IPS-15b (cell line): ENCODE data around the gene GPC6.

ENCODE experiments used
- H3K27me3 ChIP-seq: one replicate; pipeline ENCODE4 v1.6.1; 2013; ENCODE audit warnings: low read length; ENCODE audit not compliant: control insufficient read depth, insufficient read depth
- H3K36me3 ChIP-seq: one replicate; pipeline ENCODE4 v1.6.1; 2013; ENCODE audit warnings: low read length; ENCODE audit not compliant: control insufficient read depth, insufficient read depth
- H3K4me1 ChIP-seq: one replicate; pipeline ENCODE4 v1.6.1; 2013; ENCODE audit warnings: mild to moderate bottlenecking, low read length; ENCODE audit not compliant: control insufficient read depth, insufficient read depth
- H3K4me3 ChIP-seq: one replicate; pipeline ENCODE4 v1.5.1; 2013; ENCODE audit warnings: low read depth, low read length
- H3K9ac ChIP-seq: one replicate; pipeline ENCODE4 v1.6.1; 2013; ENCODE audit warnings: low read depth, mild to moderate bottlenecking, low read length
- H3K9me3 ChIP-seq: one replicate; pipeline ENCODE4 v1.6.1; 2013; ENCODE audit warnings: mild to moderate bottlenecking, low read length; ENCODE audit not compliant: control insufficient read depth, insufficient read depth

Gene GPC6

DNA sequence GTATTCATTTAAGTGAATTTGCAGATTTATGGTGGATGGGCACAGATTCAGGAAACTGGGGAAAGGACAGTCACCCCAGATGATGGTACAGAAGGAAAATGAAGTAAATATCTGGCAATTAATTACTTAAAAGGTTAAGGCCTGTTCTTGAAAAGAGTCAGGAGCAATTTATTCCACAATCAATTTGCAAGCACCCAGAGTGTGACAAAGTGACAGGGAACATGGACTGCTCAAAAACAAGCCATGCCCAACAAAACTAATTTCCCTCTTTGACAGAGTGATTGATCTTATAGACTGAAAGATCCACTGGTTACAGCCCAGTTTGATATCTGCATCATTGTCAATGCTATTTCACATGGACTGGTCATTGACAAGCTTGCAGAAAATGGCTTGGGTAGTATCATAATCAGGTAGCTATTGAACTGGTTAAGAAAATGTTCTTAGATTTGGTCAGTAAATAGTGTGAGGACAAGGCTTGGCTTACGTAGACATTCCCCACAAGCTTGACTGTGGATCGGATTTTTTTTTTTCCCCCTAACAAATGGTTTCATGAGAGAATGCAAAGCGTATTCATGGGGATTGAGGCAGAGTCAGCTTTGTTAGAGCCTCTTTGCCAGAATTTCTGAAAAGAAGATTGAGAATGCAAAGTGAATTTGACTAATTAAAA lies 584.6 kb downstream of the GPC6 start:
- H3K9me3 ChIP-seq = no peaks in the 10 kb centered on the region

DNA sequence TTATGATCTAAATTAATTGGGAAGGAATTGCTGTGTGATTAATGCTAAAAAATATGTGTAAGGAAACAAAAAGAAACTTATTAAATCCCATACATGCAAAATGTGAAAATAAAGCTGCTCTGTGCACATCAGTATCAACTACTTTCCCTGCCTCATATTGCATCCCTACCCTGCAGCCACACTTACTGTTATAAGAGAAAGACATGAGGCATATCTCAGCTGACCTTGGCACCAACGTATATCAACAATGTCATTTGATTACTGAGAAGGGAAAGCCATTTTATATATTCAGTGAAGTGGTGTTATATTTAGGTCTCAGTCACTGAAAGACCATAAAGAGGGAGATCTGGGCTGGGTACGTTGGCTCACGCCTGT lies 585.1 kb downstream of the GPC6 start:
- Histone ChIP-seq H3K4me1 (peaks cover 11% of the 10 kb centered on the region), H3K27me3 (no peaks in the 10 kb centered on the region), H3K4me3 (no peak overlapping the region), H3K9me3 (no peaks in the 10 kb centered on the region), H3K36me3 (no peaks in the 10 kb centered on the region), H3K9ac (no peak overlapping the region)

More for the DNA sequence above, 584.6 kb downstream of the GPC6 start:
- no peak overlapping the region for H3K4me3 ChIP-seq
- H3K36me3 ChIP-seq = no peaks in the 10 kb centered on the region
- H3K4me1 ChIP-seq = peaks cover 12% of the 10 kb centered on the region
- no peak overlapping the region for H3K9ac ChIP-seq
- no peaks in the 10 kb centered on the region for H3K27me3 ChIP-seq

DNA sequence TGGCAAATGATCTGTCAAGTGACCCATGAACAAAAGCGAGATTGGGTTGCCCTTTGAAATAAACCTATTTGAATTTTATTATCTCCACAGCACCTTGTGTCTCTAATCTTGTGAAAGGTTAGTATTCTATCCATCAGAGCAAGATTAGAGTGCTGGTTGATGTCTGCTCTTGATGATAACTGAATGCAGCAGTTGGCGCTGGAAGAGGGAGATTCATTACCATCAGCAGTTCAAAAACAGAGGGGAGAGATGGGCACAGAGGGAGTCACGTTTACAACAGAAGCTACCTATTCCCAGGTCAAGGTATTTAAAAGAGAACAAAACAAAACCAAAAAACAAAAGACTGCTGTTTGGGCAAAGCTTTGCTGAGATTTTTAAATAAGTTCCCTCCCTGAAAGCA lies 588.1 kb downstream of the GPC6 start:
- Histone ChIP-seq H3K36me3 (no peaks in the 10 kb centered on the region), H3K4me1 (peaks cover 3% of the 10 kb centered on the region), H3K9ac (no peak overlapping the region), H3K27me3 (no peaks in the 10 kb centered on the region), H3K9me3 (no peaks in the 10 kb centered on the region), H3K4me3 (no peak overlapping the region)

DNA sequence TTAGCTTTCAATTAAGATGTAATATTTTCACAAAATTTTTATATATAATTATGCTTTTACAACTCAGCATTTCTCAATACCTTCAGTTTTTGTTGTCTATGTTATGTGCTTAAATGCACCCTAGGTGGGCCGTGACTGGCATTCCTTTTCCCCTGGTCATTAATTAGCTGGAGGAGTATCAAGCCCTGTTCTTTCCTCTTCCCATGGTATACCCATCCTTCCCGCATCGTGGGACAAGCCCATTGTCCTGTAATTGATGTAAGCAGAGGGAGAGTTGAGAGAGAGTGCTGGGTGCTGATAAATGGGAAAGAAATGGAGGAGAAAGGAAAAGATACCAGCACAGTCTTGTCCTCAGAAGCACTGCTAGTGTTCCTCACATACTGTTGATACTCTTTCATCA lies 591.7 kb downstream of the GPC6 start:
- H3K36me3 ChIP-seq = no peaks in the 10 kb centered on the region
- no peaks in the 10 kb centered on the region for H3K27me3 ChIP-seq
- H3K4me1 ChIP-seq = no peaks in the 10 kb centered on the region
- H3K9ac ChIP-seq = no peak overlapping the region
- H3K9me3 ChIP-seq = no peaks in the 10 kb centered on the region
- H3K4me3 ChIP-seq = no peak overlapping the region

DNA sequence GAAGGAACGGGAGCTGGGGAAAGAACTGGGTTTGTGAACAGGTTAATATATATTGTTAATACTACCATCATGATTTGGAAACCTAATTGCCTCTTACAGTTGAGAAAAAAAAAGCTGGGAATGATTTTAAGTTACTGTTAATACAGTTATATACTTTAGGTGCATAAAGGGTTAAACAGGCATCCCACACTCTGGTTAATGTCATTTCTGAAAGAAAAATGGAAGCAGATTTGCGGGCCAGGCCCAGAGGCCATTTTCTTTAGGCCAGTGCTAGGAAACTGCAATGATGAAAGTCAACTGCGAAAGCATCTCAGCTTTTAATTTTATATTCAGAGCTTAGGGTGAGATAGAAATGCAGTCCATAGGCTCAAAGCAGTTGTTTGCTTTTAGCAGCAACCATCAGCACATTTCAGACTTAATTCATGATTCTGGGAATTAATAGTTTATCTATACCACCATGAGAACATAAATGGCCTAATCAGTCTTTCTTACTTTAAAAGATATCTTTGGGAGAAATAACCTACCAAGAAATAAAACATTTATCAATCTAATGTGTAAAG lies 592.8 kb downstream of the GPC6 start:
- Histone ChIP-seq H3K36me3 (no peaks in the 10 kb centered on the region), H3K27me3 (no peaks in the 10 kb centered on the region), H3K9ac (no peak overlapping the region), H3K9me3 (no peaks in the 10 kb centered on the region), H3K4me1 (no peaks in the 10 kb centered on the region), H3K4me3 (no peak overlapping the region)

DNA sequence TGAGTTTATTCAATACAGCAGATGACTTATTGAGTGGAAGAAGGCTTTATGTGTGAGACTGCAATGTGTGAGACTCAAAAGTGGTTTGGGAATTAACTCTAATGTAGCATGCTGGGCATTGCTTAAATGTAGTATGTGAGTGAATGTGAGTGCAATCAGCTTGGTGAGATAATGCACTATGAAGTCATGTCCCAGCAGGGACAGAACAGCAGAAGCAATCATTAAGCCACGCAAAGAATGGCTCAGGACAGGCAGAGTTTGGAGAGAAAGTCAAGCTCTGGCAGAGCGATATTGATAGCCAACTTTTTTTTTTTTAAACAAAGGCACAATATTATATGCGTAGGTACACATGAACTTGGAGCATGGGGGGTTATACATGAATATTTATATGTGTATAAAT lies 597.7 kb downstream of the GPC6 start:
- Histone ChIP-seq H3K36me3 (no peaks in the 10 kb centered on the region), H3K27me3 (no peaks in the 10 kb centered on the region), H3K9me3 (no peaks in the 10 kb centered on the region), H3K9ac (no peak overlapping the region), H3K4me1 (no peaks in the 10 kb centered on the region), H3K4me3 (no peak overlapping the region)

DNA sequence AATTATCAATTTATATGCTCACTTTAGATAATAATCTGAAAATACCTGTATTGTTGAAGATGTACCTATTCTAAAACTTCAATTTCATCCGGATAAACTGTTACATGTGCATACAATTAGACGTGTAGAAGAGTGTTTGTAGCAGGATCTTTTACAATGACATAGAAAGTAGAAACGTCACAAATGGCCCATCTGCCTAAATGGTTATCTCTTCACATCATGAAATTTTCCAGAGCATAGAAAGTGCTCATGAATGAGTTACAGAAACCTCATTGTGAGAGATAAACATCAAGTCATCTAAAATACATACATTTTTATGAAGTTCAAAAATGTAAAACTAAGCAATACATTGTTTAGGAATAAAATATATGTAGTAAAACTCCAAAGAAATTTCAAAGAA lies 607.4 kb downstream of the GPC6 start:
- H3K9me3 ChIP-seq = no peaks in the 10 kb centered on the region
- H3K9ac ChIP-seq = no peak overlapping the region
- no peaks in the 10 kb centered on the region for H3K4me1 ChIP-seq
- no peaks in the 10 kb centered on the region for H3K36me3 ChIP-seq
- no peak overlapping the region for H3K4me3 ChIP-seq
- H3K27me3 ChIP-seq = no peaks in the 10 kb centered on the region

DNA sequence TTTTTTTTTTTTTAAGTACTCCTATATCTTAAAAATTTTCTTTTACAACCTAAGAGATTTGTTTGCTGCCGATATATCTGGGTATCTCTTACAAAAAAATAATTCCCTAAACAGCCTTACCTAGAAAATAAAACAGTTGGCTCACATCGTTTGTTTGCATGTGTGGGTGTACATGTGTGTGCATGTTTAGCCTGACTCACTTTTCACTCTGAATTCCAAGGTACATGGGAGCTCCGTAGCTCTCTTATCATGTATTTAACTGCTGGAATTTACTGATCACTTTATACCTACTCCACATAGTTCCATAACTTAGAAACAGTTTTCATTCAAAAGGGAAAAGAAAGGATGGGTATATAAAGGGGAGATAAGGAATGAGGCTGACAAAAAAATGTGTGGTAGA lies 616.5 kb downstream of the GPC6 start:
- Histone ChIP-seq H3K36me3 (no peaks in the 10 kb centered on the region), H3K27me3 (no peaks in the 10 kb centered on the region), H3K4me1 (no peaks in the 10 kb centered on the region), H3K4me3 (no peak overlapping the region), H3K9ac (no peak overlapping the region), H3K9me3 (no peaks in the 10 kb centered on the region)

DNA sequence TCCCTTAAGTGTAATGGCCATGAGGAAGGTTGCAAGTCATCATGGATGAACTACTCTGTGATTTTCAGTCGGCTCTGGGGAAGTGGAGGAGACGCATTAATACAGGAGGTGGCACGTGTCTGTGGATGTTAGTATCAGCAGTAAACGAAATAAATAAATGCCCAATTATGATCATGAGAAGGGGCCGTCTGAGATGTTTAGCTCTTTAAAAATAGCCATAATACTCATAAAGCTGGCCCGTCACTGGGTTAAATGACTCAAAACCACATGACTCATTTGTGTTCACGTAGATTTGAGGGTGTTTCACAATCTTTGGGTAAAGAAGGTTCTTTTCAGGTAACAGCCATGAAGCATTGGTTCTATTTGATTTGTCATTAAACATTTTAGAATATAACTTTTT lies 620.6 kb downstream of the GPC6 start:
- H3K9me3 ChIP-seq = no peaks in the 10 kb centered on the region
- H3K4me1 ChIP-seq = no peaks in the 10 kb centered on the region
- H3K4me3 ChIP-seq = no peak overlapping the region
- no peaks in the 10 kb centered on the region for H3K27me3 ChIP-seq
- no peaks in the 10 kb centered on the region for H3K36me3 ChIP-seq
- no peak overlapping the region for H3K9ac ChIP-seq

DNA sequence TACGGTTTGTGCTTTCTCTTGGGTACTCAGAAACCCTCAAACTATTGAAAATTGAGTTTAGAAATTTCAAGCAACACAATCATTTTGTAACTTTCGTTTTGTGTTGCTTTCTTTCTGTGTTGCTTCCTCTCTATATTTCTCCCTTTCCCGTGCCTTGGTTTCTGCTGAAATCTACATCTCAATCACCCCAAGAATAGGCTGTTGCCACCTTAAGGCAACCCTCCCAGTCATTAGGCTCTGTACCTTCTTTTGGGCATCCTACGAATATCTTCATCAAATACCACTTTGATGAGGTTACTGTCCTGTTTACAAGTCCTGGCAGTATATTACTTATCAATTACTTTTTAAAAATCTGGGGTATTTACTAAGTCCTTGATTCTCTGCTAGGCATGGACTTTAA lies 621.6 kb downstream of the GPC6 start:
- Histone ChIP-seq H3K27me3 (no peaks in the 10 kb centered on the region), H3K36me3 (no peaks in the 10 kb centered on the region), H3K9me3 (no peaks in the 10 kb centered on the region), H3K9ac (no peak overlapping the region), H3K4me3 (no peak overlapping the region), H3K4me1 (no peaks in the 10 kb centered on the region)

DNA sequence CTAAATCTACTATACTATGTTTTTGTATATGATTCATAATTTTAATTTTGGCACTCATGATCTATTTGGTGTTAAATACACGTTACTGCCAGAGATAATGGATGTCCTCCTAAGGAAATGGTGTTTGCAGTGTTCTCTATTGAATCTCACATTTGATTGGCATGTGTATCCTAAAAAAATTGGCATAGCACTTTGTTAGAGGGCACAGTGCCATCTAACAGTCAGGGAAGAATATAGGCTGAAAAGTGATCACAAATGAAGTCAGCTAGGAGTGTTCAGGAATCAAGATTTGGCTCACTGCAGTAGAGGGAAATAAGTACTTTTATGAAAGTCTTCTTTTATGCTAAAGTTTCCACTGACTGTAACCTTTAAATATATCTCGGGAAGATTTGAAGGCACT lies 624.6 kb downstream of the GPC6 start:
- Histone ChIP-seq H3K9me3 (no peaks in the 10 kb centered on the region), H3K4me1 (no peaks in the 10 kb centered on the region), H3K4me3 (no peak overlapping the region), H3K9ac (no peak overlapping the region), H3K27me3 (no peaks in the 10 kb centered on the region), H3K36me3 (no peaks in the 10 kb centered on the region)

DNA sequence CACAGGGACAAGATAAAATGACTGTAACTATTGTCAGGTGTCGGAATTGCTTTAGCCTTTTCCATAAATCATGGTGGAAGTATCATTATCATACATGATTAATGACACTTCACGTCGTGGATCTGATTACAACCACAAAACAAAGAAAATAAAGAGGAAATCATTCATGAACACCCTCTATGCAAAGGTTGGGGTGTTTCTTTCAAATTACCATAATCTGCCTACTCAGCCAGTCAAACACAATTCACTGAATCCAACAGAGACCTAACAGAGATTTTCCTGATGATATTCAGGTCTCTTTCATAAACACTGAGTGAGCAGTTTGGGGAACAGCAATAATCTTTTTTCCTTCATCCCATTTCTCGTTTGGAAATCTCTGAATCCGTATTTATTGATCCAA lies 627.3 kb downstream of the GPC6 start:
- H3K9me3 ChIP-seq = no peaks in the 10 kb centered on the region
- H3K9ac ChIP-seq = no peak overlapping the region
- no peaks in the 10 kb centered on the region for H3K36me3 ChIP-seq
- no peaks in the 10 kb centered on the region for H3K27me3 ChIP-seq
- H3K4me1 ChIP-seq = no peaks in the 10 kb centered on the region
- no peak overlapping the region for H3K4me3 ChIP-seq
